ENCODE results near the gene NPFF. TPM values are rescaled to one million over a fixed set of nuclear protein-coding genes. Genes with fewer than 3 reads are reported as not detected.

NPFF gene
- total and polyA plus RNA-seq, 10 of the 15 experiments (the other 5 are each of a cell fraction or from before 2014, with no cell fraction given) = 0.21 to 0.69 (median 0.23) TPM; not detected in 7

DNA sequence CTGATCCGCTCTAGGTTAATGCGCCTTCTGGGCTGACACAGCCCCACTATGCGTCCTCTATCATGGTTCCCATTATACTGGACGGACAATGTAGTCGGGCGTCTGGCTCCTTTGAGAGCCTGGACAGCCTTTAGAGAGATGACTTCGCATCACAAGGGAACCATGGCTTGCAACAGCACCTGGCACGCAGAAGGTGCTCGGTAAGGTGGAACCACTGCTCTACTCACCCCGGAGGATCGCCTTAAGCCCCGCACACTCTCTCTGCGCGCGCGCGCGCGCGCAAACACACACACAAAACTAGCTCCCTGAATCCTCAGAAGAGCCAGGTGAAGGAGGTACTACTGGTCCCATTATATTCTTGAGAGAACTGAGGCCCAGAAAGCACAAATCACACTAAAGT lies 15.1 kb downstream of the NPFF start:
- POLR2A ChIA-PET = interaction anchor here (0.7 to 2.9 kb wide), 3 partner anchors 9 to 167 kb away, joined by 3 to 12 read pairs (median 5); partner anchors contain the start of gene TARBP2
- no peaks in the 10 kb centered on the region for H3K27me3 ChIP-seq (replicated peaks in 1 of 2; ENCODE audit: control insufficient read depth in 2 of 2, insufficient read depth in 2 of 2, low read length in 1 of 2)
- ATAC-seq (no peak), DNase-seq (ENCODE audit: low read depth, low spot score) (no peak), FAIRE-seq (no peak)
- no peak overlapping the region for H3K9ac ChIP-seq (ENCODE audit: control insufficient read depth, insufficient read depth, low read length)
- H3K4me3 ChIP-seq = no peak overlapping the region
- WGBS (ENCODE audit: insufficient coverage, insufficient replicate concordance, low lambda C conversion rate, missing lambda C conversion rate) = 94% methylated on average over 20 of the region's 20 CpGs
- in situ Hi-C loops (cut with MboI) = no loop called here
- H3K79me2 ChIP-seq (ENCODE audit: control insufficient read depth, insufficient read depth, low read length) = no peaks in the 10 kb centered on the region
- no peaks in the 10 kb centered on the region for H4K20me1 ChIP-seq (ENCODE audit: control insufficient read depth, insufficient read depth)
- H2AFZ ChIP-seq (ENCODE audit: control insufficient read depth, low read depth, low read length) = no peak overlapping the region
- intact Hi-C loops (cut with micrococcal nuclease; ENCODE audit: unreplicated experiment) = no loop called here
- no peaks in the 10 kb centered on the region for H3K9me3 ChIP-seq (replicated peaks; ENCODE audit: control insufficient read depth, insufficient read depth, low read length)
- BruUV-seq (replicated peaks) = no TSS peak
- RAD21 ChIA-PET (ENCODE audit: unreplicated experiment) = interaction anchor here (1.3 to 1.6 kb wide), 2 partner anchors 9 to 110 kb away, joined by 3 to 5 read pairs; partner anchors contain the start of gene TARBP2
- H3K4me1 ChIP-seq (ENCODE audit: control insufficient read depth, insufficient read depth, low read length) = peaks cover 10% of the 10 kb centered on the region
- TF ChIP-seq, protein P1, sequence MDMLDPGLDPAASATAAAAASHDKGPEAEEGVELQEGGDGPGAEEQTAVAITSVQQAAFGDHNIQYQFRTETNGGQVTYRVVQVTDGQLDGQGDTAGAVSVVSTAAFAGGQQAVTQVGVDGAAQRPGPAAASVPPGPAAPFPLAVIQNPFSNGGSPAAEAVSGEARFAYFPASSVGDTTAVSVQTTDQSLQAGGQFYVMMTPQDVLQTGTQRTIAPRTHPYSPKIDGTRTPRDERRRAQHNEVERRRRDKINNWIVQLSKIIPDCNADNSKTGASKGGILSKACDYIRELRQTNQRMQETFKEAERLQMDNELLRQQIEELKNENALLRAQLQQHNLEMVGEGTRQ (IDR thresholded peaks at IDR 0.05; ENCODE audit: borderline replicate concordance, low read depth, low read length) = no peak
- TF ChIP-seq NRF1 (conservative IDR thresholded peaks at IDR 0.05; ENCODE audit: low read depth, low read length) (no peak), YY1 (IDR thresholded peaks at IDR 0.05; ENCODE audit: low read depth, low read length) (no peak), POLR2AphosphoS2 (IDR thresholded peaks at IDR 0.05; ENCODE audit: low read depth, low read length) (no peak), CBX3 (IDR thresholded peaks at IDR 0.05; ENCODE audit: borderline replicate concordance, low read depth) (no peak), EGR1 (IDR thresholded peaks at IDR 0.05; ENCODE audit: borderline replicate concordance in 1 of 2, low read depth in 2 of 2, low read length in 2 of 2) (no peak), RUNX3 (IDR thresholded peaks at IDR 0.05; ENCODE audit: low read length) (no peak), IKZF1 (conservative IDR thresholded peaks at IDR 0.05) (no peak), FOXK2 (IDR thresholded peaks at IDR 0.05) (no peak), MTA3 (IDR thresholded peaks at IDR 0.05; ENCODE audit: borderline replicate concordance, low read length) (no peak), ESRRA (IDR thresholded peaks at IDR 0.05; ENCODE audit: low read length) (no peak), STAT1 (conservative IDR thresholded peaks at IDR 0.05) (no peak)
- TF ChIP-seq, protein P2, sequence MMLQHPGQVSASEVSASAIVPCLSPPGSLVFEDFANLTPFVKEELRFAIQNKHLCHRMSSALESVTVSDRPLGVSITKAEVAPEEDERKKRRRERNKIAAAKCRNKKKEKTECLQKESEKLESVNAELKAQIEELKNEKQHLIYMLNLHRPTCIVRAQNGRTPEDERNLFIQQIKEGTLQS (IDR thresholded peaks at IDR 0.05; ENCODE audit: borderline replicate concordance, extremely low read depth, low read depth, low read length) = no peak
- H3K4me2 ChIP-seq (ENCODE audit: control insufficient read depth, insufficient read depth) = peak overlapping the region; percentile 96
- H3K27ac ChIP-seq (ENCODE audit: control insufficient read depth, insufficient read depth) = no peak overlapping the region
- CTCF ChIA-PET = interaction anchor here (0.5 to 4.8 kb wide), 3 partner anchors 16 to 43 kb away, joined by 3 to 20 read pairs (median 19); partner anchors contain the start of gene NPFF
- H3K36me3 ChIP-seq (ENCODE audit: control insufficient read depth in 2 of 2, insufficient read depth in 2 of 2, low read length in 1 of 2) = no peaks in the 10 kb centered on the region; a peak in 1 of 4 replicates
- SMC1A ChIA-PET (ENCODE audit: uncharacterized antibody, unreplicated experiment) = interaction anchor here (1.8 kb wide), 1 partner anchor 16 kb away, joined by 7 read pairs; no protein-coding TSS in a partner anchor

Data from GM12878 (cell line).